Neutrophil (primary cell): ENCODE data around the gene RAD52.

Experiments
- H3K27ac ChIP-seq: fragments of 200-600 bp; sonication (generic); 2 replicates; pipeline ENCODE4 v1.5.1; 2016; ENCODE audit warnings: mild to moderate bottlenecking, moderate library complexity
- H3K27me3 ChIP-seq: fragments of 200-600 bp; sonication (generic); 2 replicates; pipeline ENCODE4 v1.6.0; 2016; ENCODE audit warnings: mild to moderate bottlenecking
- H3K36me3 ChIP-seq: fragments of 200-600 bp; sonication (generic); 2 replicates; pipeline ENCODE4 v1.5.1; 2017
- H3K4me1 ChIP-seq, 2 experiments: fragments of 200-600 bp in 1 of 2; sonication (generic) in 1 of 2; 1 replicate in 1 of 2; 2 replicates in 1 of 2; pipeline versions ENCODE4 v1.5.1 to v1.6.1; 2013 to 2016; ENCODE audit warnings: low read depth in 1 of 2, low read length in 1 of 2, mild to moderate bottlenecking in 1 of 2, moderate library complexity in 1 of 2; ENCODE audit not compliant: control insufficient read depth in 1 of 2, insufficient read depth in 1 of 2
- H3K4me3 ChIP-seq, 2 experiments: fragments of 200-600 bp in 1 of 2; sonication (generic) in 1 of 2; 1 replicate in 1 of 2; 2 replicates in 1 of 2; pipeline ENCODE4 v1.5.1; 2013 to 2016; ENCODE audit warnings: low read depth in 1 of 2, low read length in 1 of 2, mild to moderate bottlenecking in 1 of 2, moderate library complexity in 1 of 2
- H3K9me3 ChIP-seq: fragments of 200-600 bp; sonication (generic); 2 replicates; pipeline ENCODE4 v1.5.1; 2016
- CTCF ChIP-seq: fragments of 200-600 bp; sonication (generic); IDR thresholded peaks from 2 replicates; pipeline ENCODE4 v1.5.1; 2016; ENCODE audit warnings: antibody characterized with exemption

RAD52 gene

DNA sequence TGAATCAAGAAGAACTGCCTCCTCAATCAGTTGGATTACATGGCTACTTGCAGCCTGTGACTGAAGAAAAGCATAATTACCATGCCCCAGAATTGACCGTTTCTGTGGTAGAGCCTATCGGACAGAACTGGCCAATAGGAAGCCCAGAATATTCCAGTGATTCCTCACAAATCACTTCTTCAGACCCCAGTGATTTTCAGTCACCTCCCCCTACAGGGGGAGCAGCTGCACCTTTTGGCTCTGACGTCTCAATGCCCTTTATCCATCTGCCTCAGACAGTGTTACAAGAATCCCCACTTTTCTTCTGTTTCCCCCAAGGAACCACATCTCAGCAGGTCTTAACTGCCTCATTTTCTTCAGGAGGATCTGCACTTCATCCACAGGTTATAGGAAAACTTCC is 80.8 kb downstream of the RAD52 start:
- no peak overlapping the region for H3K4me3 ChIP-seq
- peaks cover 91% of the 10 kb centered on the region for H3K36me3 ChIP-seq
- H3K27ac ChIP-seq, result no peak overlapping the region
- H3K27me3 ChIP-seq, result no peaks in the 10 kb centered on the region
- no peaks in the 10 kb centered on the region for H3K4me1 ChIP-seq
- H3K9me3 ChIP-seq, result no peaks in the 10 kb centered on the region
- no peak for TF ChIP-seq CTCF

DNA sequence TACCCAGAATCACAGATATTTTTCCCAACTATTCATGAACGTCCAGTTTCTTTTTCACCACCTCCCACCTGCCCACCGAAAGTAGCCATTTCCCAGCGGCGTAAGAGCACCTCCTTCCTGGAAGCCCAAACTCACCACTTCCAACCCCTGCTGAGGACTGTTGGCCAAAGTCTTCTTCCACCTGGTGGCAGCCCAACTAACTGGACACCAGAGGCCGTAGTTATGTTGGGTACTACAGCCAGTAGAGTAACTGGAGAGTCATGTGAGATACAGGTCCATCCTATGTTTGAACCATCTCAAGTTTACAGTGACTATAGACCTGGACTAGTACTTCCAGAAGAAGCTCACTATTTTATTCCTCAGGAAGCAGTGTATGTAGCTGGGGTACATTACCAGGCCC is 81.6 kb downstream of the RAD52 start:
- H3K36me3 ChIP-seq, result peaks cover 95% of the 10 kb centered on the region
- no peaks in the 10 kb centered on the region for H3K27me3 ChIP-seq
- no peak overlapping the region for H3K27ac ChIP-seq
- H3K4me3 ChIP-seq, result no peak overlapping the region
- TF ChIP-seq CTCF, result no peak
- H3K9me3 ChIP-seq, result no peaks in the 10 kb centered on the region
- no peaks in the 10 kb centered on the region for H3K4me1 ChIP-seq

GRCh38 chr12:865614-866013 is 83.9 kb downstream of the RAD52 start:
- no peaks in the 10 kb centered on the region for H3K27me3 ChIP-seq
- H3K4me1 ChIP-seq, result no peaks in the 10 kb centered on the region
- H3K27ac ChIP-seq, result no peak overlapping the region
- H3K9me3 ChIP-seq, result no peaks in the 10 kb centered on the region
- TF ChIP-seq CTCF, result no peak
- no peak overlapping the region for H3K4me3 ChIP-seq
- H3K36me3 ChIP-seq, result peaks cover 95% of the 10 kb centered on the region

DNA sequence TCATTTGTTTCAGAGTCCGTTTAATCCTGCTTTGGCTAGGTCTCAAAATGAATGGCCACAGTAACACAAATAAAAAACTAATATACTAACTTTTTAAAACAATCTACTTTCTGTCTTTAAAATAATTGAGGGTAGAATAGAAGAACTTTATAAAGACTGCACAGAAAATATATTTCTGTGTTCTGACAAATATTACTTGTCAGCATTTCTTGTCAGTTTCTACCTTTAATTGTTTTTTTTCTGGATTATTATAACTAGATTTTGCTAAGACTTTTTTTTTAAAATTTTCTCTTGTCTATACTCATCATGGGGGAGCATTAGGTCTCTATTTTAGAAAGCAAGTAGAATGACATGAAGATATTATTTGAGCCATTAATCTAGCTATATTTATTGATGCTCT is 86.2 kb downstream of the RAD52 start:
- Histone ChIP-seq H3K27ac (no peak overlapping the region), H3K9me3 (no peaks in the 10 kb centered on the region), H3K4me1 (no peaks in the 10 kb centered on the region), H3K36me3 (peaks cover 97% of the 10 kb centered on the region), H3K4me3 (no peak overlapping the region), H3K27me3 (no peaks in the 10 kb centered on the region)
- no peak for TF ChIP-seq CTCF

DNA sequence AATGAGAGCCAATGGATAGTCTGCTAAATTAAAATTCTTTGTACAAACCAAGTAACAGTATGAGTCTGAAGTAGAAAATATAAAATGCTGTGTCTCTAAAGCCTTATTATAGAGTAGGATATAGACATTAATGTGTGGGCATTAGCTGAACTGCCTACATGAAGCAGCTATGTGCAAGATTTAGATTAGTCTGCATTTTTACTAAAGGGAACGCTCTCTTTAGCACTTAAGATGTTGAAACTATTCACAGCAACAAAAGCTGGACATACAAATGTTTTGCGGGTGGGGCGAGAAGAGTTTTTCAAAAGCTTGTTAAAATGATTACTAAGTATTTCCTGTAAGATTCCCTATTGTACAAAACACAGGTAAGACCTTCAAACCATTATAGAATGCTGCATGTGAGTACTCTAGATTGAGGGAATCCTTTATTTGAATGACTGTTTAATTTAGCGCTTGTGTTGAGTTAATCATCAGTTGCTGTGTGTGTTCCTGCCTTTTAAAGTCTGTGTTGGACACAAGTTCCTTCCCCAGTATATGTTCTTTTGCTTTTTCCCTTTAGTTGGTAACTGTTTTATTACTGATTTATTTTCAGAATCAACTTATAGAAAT is 87.1 kb downstream of the RAD52 start:
- TF ChIP-seq CTCF, result no peak
- Histone ChIP-seq H3K4me1 (no peaks in the 10 kb centered on the region), H3K9me3 (no peaks in the 10 kb centered on the region), H3K36me3 (peaks cover 97% of the 10 kb centered on the region), H3K27ac (no peak overlapping the region), H3K27me3 (no peaks in the 10 kb centered on the region), H3K4me3 (no peak overlapping the region)
